ENCODE data around the gene SGMS1. TPM values are rescaled to one million over a fixed set of nuclear protein-coding genes. Genes with fewer than 3 reads are reported as not detected.

Gene SGMS1
- total and polyA plus RNA-seq, 2 donors (not counting 1 experiment from before 2014, with no cell fraction given) = 10.0 to 43.5 TPM

GRCh38 chr10:50461123-50461522 is 162.6 kb downstream of the SGMS1 start:
- H3K4me3 Mint-ChIP-seq = no peak overlapping the region
- TF ChIP-seq, protein P1, sequence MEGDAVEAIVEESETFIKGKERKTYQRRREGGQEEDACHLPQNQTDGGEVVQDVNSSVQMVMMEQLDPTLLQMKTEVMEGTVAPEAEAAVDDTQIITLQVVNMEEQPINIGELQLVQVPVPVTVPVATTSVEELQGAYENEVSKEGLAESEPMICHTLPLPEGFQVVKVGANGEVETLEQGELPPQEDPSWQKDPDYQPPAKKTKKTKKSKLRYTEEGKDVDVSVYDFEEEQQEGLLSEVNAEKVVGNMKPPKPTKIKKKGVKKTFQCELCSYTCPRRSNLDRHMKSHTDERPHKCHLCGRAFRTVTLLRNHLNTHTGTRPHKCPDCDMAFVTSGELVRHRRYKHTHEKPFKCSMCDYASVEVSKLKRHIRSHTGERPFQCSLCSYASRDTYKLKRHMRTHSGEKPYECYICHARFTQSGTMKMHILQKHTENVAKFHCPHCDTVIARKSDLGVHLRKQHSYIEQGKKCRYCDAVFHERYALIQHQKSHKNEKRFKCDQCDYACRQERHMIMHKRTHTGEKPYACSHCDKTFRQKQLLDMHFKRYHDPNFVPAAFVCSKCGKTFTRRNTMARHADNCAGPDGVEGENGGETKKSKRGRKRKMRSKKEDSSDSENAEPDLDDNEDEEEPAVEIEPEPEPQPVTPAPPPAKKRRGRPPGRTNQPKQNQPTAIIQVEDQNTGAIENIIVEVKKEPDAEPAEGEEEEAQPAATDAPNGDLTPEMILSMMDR (IDR thresholded peaks at IDR 0.05) = no peak
- TF ChIP-seq EZH2 (IDR thresholded peaks at IDR 0.05; ENCODE audit: borderline replicate concordance, insufficient read depth, low read depth, low read length, poor library complexity, severe bottlenecking) = no peak
- Histone ChIP-seq H3K27ac (ENCODE audit: low read length in 2 of 2) (no peak overlapping the region), H3K36me3 (replicated peaks in 1 of 2; ENCODE audit: control extremely low read depth in 1 of 2, control insufficient read depth in 1 of 2, extremely low read depth in 1 of 2, insufficient read depth in 2 of 2, low read length in 1 of 2) (peaks cover 6 to 13% of the 10 kb centered on the region in 2 experiments), H3K27me3 (replicated peaks in 1 of 4; ENCODE audit: control extremely low read depth in 1 of 4, control insufficient read depth in 3 of 4, insufficient read depth in 4 of 4, low read length in 3 of 4) (no peaks in the 10 kb centered on the region), H3K79me2 (ENCODE audit: control insufficient read depth, insufficient read depth, low read length) (peaks cover 11% of the 10 kb centered on the region), H3K4me3 (ENCODE audit: control extremely low read depth in 1 of 5, extremely low read depth in 1 of 5, insufficient read depth in 1 of 5, low read depth in 2 of 5, low read length in 4 of 5) (no peak overlapping the region), H2AFZ (ENCODE audit: insufficient read depth, low read depth, low read length, poor library complexity, severe bottlenecking) (no peak overlapping the region), H3K4me2 (replicated peaks; ENCODE audit: low read depth, low read length, poor library complexity, severe bottlenecking) (no peak overlapping the region), H3K9ac (ENCODE audit: low read length) (no peak overlapping the region), H4K20me1 (ENCODE audit: control insufficient read depth, insufficient read depth, low read length, poor library complexity, severe bottlenecking) (no peaks in the 10 kb centered on the region), H3K4me1 (ENCODE audit: control insufficient read depth in 2 of 2, insufficient read depth in 2 of 2, low read length in 2 of 2) (peaks cover under 1 to 1% of the 10 kb centered on the region in 2 donors), H3K9me3 (ENCODE audit: control extremely low read depth in 1 of 3, control insufficient read depth in 2 of 3, insufficient read depth in 1 of 3, low read length in 2 of 3) (no peaks in the 10 kb centered on the region)
- H3K4me1 Mint-ChIP-seq = peaks cover 5% of the 10 kb centered on the region
- no CpG with 5 or more reads among the region's 1 CpG for WGBS (ENCODE audit: insufficient coverage)
- intact Hi-C loops (cut with micrococcal nuclease) = no loop called here
- DNase-seq (no peak), ATAC-seq (ENCODE audit: low read depth) (no peak)
- H3K27me3 Mint-ChIP-seq = no peaks in the 10 kb centered on the region
- no peak overlapping the region for H3K27ac Mint-ChIP-seq
- ChIA-PET CTCF (no interaction called here), POLR2A (no interaction called here)
- H3K9me3 Mint-ChIP-seq (ENCODE audit: insufficient read depth) = no peaks in the 10 kb centered on the region

- Histone ChIP-seq H3K9ac (ENCODE audit: low read length) (no peak overlapping the region), H3K27me3 (replicated peaks in 1 of 4; ENCODE audit: control extremely low read depth in 1 of 4, control insufficient read depth in 3 of 4, insufficient read depth in 4 of 4, low read length in 3 of 4) (no peaks in the 10 kb centered on the region), H3K4me1 (ENCODE audit: control insufficient read depth in 2 of 2, insufficient read depth in 2 of 2, low read length in 2 of 2) (peaks cover 19 to 35% of the 10 kb centered on the region in 2 donors), H3K79me2 (ENCODE audit: control insufficient read depth, insufficient read depth, low read length) (peaks cover 17% of the 10 kb centered on the region), H3K4me3 (ENCODE audit: control extremely low read depth in 1 of 5, extremely low read depth in 1 of 5, insufficient read depth in 1 of 5, low read depth in 2 of 5, low read length in 4 of 5) (no peak overlapping the region), H3K9me3 (ENCODE audit: control extremely low read depth in 1 of 3, control insufficient read depth in 2 of 3, insufficient read depth in 1 of 3, low read length in 2 of 3) (no peaks in the 10 kb centered on the region), H4K20me1 (ENCODE audit: control insufficient read depth, insufficient read depth, low read length, poor library complexity, severe bottlenecking) (no peaks in the 10 kb centered on the region), H3K4me2 (replicated peaks; ENCODE audit: low read depth, low read length, poor library complexity, severe bottlenecking) (no peak overlapping the region), H2AFZ (ENCODE audit: insufficient read depth, low read depth, low read length, poor library complexity, severe bottlenecking) (no peak overlapping the region), H3K36me3 (replicated peaks in 1 of 2; ENCODE audit: control extremely low read depth in 1 of 2, control insufficient read depth in 1 of 2, extremely low read depth in 1 of 2, insufficient read depth in 2 of 2, low read length in 1 of 2) (peaks cover 6 to 13% of the 10 kb centered on the region in 2 experiments), H3K27ac (ENCODE audit: low read length in 2 of 2) (no peak overlapping the region)
- no CpG with 5 or more reads among the region's 2 CpGs for WGBS (ENCODE audit: insufficient coverage)
- no peaks in the 10 kb centered on the region for H3K9me3 Mint-ChIP-seq (ENCODE audit: insufficient read depth)
- no peaks in the 10 kb centered on the region for H3K27me3 Mint-ChIP-seq
- H3K4me1 Mint-ChIP-seq = peaks cover 39% of the 10 kb centered on the region
- no peak for TF ChIP-seq EZH2 (IDR thresholded peaks at IDR 0.05; ENCODE audit: borderline replicate concordance, insufficient read depth, low read depth, low read length, poor library complexity, severe bottlenecking)
- TF ChIP-seq, protein P1 (IDR thresholded peaks at IDR 0.05) = no peak
- no peak for DNase-seq
- no peak for ATAC-seq (ENCODE audit: low read depth)
- intact Hi-C loops (cut with micrococcal nuclease) = loop anchor here (10.0 kb wide), 2 partner anchors 92 to 168 kb away; partner anchors contain the start of gene SGMS1
- POLR2A ChIA-PET = no interaction called here
- H3K4me3 Mint-ChIP-seq = no peak overlapping the region
- H3K27ac Mint-ChIP-seq = no peak overlapping the region
- CTCF ChIA-PET = no interaction called here
Observed at GRCh38 chr10:50456719-50457118, 167.0 kb downstream of the SGMS1 start.
